ENCODE data around the gene ZNF519.
"Not testable (repeated sequence)": the region's sequence is repeated elsewhere in the genome, so short reads cannot be mapped to it uniquely, and the experiment has no call there.

- not testable (repeated sequence) for TF ChIP-seq CTCF (conservative IDR thresholded peaks at IDR 0.05 in 1 of 2, IDR thresholded peaks at IDR 0.05 in 1 of 2; ENCODE audit: low read depth in 1 of 2, low read length in 2 of 2); EZH2 (IDR thresholded peaks at IDR 0.05; ENCODE audit: low read length, missing control alignments)
These were observed 39.3 kb upstream of the ZNF519 start for GRCh38 chr18:14171301-14172141.
